Trophoblast cell (in vitro differentiated cells and primary cell): ENCODE results near the gene ZMAT3.
"Not testable (repeated sequence)": the region's sequence is repeated elsewhere in the genome, so short reads cannot be mapped to it uniquely, and the experiment has no call there.

ENCODE experiments used
- DNase-seq, 2 donors: peaks; one replicate each; pipeline ENCODE4 v3.0.0-alpha.2; 2016
- H2AFZ ChIP-seq: 2 replicates; pipeline ENCODE4 v1.6.1; 2013; ENCODE audit warnings: low read length, moderate library complexity, mild to moderate bottlenecking; ENCODE audit not compliant: insufficient read depth, poor library complexity
- H2AK5ac ChIP-seq: 2 replicates; pipeline ENCODE4 v1.6.1; 2013; ENCODE audit warnings: mild to moderate bottlenecking, low read length
- H2BK120ac ChIP-seq: 2 replicates; pipeline ENCODE4 v1.6.1; 2013; ENCODE audit warnings: low read length, mild to moderate bottlenecking, moderate library complexity; ENCODE audit not compliant: insufficient read depth, poor library complexity
- H2BK12ac ChIP-seq: 2 replicates; pipeline ENCODE4 v1.6.1; 2013; ENCODE audit warnings: mild to moderate bottlenecking, low read length, moderate library complexity
- H2BK5ac ChIP-seq: 2 replicates; pipeline ENCODE4 v1.6.1; 2013; ENCODE audit warnings: low read length, low read depth, moderate library complexity, mild to moderate bottlenecking; ENCODE audit not compliant: poor library complexity
- H3K14ac ChIP-seq: 2 replicates; pipeline ENCODE4 v1.6.1; 2013; ENCODE audit warnings: mild to moderate bottlenecking, low read length
- H3K18ac ChIP-seq: 2 replicates; pipeline ENCODE4 v1.6.1; 2013; ENCODE audit warnings: mild to moderate bottlenecking, low read length
- H3K23ac ChIP-seq: 2 replicates; pipeline ENCODE4 v1.6.1; 2013; ENCODE audit warnings: low read length
- H3K27ac ChIP-seq: 2 replicates; pipeline ENCODE4 v1.5.1; 2013; ENCODE audit warnings: low read depth, mild to moderate bottlenecking, inconsistent platforms, low read length, moderate library complexity
- H3K27me3 ChIP-seq: 2 replicates; pipeline ENCODE4 v1.6.1; 2013; ENCODE audit warnings: inconsistent platforms, mild to moderate bottlenecking, low read length, moderate library complexity; ENCODE audit not compliant: insufficient read depth
- H3K36me3 ChIP-seq, 2 experiments: 1 replicate in 1 of 2; 2 replicates in 1 of 2; pipeline ENCODE4 v1.6.1; 2013; ENCODE audit warnings: low read length in 2 of 2, mild to moderate bottlenecking in 2 of 2, moderate library complexity in 1 of 2; ENCODE audit not compliant: insufficient read depth in 2 of 2, control insufficient read depth in 1 of 2
- H3K4ac ChIP-seq: 2 replicates; pipeline ENCODE4 v1.6.1; 2013; ENCODE audit warnings: low read depth, mild to moderate bottlenecking, low read length, moderate library complexity
- H3K4me1 ChIP-seq, 2 experiments: 1 replicate in 1 of 2; 2 replicates in 1 of 2; pipeline ENCODE4 v1.6.1; 2013; ENCODE audit warnings: low read length in 2 of 2, mild to moderate bottlenecking in 2 of 2, moderate library complexity in 1 of 2; ENCODE audit not compliant: insufficient read depth in 2 of 2, control insufficient read depth in 1 of 2
- H3K4me2 ChIP-seq: 2 replicates; pipeline ENCODE4 v1.6.1; 2013; ENCODE audit warnings: inconsistent platforms, mild to moderate bottlenecking, low read length, moderate library complexity
- H3K4me3 ChIP-seq: 2 replicates; pipeline ENCODE4 v1.5.1; 2013; ENCODE audit warnings: mild to moderate bottlenecking, low read depth, low read length, inconsistent platforms
- H3K79me1 ChIP-seq: one replicate; pipeline ENCODE4 v1.6.1; 2013; ENCODE audit warnings: low read length
- H3K79me2 ChIP-seq: 2 replicates; pipeline ENCODE4 v1.6.1; 2013; ENCODE audit warnings: low read length, mild to moderate bottlenecking; ENCODE audit not compliant: control insufficient read depth, insufficient read depth, poor library complexity
- H3K9ac ChIP-seq: 2 replicates; pipeline ENCODE4 v1.6.1; 2013; ENCODE audit warnings: mild to moderate bottlenecking, low read length
- H3K9me3 ChIP-seq: 2 replicates; pipeline ENCODE4 v1.6.1; 2013; ENCODE audit warnings: low read depth, mild to moderate bottlenecking, control low read depth, inconsistent platforms, low read length; ENCODE audit not compliant: insufficient read depth
- H4K12ac ChIP-seq: 2 replicates; pipeline ENCODE4 v1.6.1; 2013; ENCODE audit warnings: low read depth, mild to moderate bottlenecking, low read length, moderate library complexity
- H4K8ac ChIP-seq: 2 replicates; pipeline ENCODE4 v1.6.1; 2013; ENCODE audit warnings: low read depth, mild to moderate bottlenecking, low read length, moderate library complexity
- H4K91ac ChIP-seq: one replicate; pipeline ENCODE4 v1.6.1; 2013; ENCODE audit warnings: low read depth, mild to moderate bottlenecking, low read length, moderate library complexity
- WGBS: extraction: QIAGEN DNeasy Blood & Tissue Kit; methylation state at CpG from one replicate; pipeline ENCODE4 v1.1.7; 2013; ENCODE audit warnings: missing lambda C conversion rate; ENCODE audit not compliant: insufficient read length, insufficient coverage; ENCODE audit errors: extremely low coverage; 5-methylcytosine and 5-hydroxymethylcytosine counted together

ZMAT3 gene

GRCh38 chr3:179033304-179033657 is 38.3 kb downstream of the ZMAT3 start:
- H3K9ac ChIP-seq, H3K4ac ChIP-seq, H3K27me3 ChIP-seq, H2BK120ac ChIP-seq, H3K23ac ChIP-seq, DNase-seq, H3K18ac ChIP-seq, H3K36me3 ChIP-seq, H3K79me2 ChIP-seq, H4K8ac ChIP-seq, H2AK5ac ChIP-seq, H2BK12ac ChIP-seq, H3K4me2 ChIP-seq, H4K91ac ChIP-seq, H2BK5ac ChIP-seq, H2AFZ ChIP-seq, H3K27ac ChIP-seq, H3K14ac ChIP-seq, H3K9me3 ChIP-seq, H3K4me3 ChIP-seq, H4K12ac ChIP-seq: not testable (repeated sequence)
- WGBS, result no CpG with 5 or more reads among the region's 5 CpGs
- peaks cover 16 to 18% of the 10 kb centered on the region in 2 experiments for H3K4me1 ChIP-seq
- peaks cover 10% of the 10 kb centered on the region for H3K79me1 ChIP-seq

- not testable (repeated sequence) for H2BK5ac ChIP-seq, H3K4me2 ChIP-seq, H3K4ac ChIP-seq, H3K79me2 ChIP-seq, H4K91ac ChIP-seq, H3K9ac ChIP-seq, H2BK12ac ChIP-seq, H4K8ac ChIP-seq, H3K18ac ChIP-seq, H3K9me3 ChIP-seq, H3K27me3 ChIP-seq, H2AK5ac ChIP-seq, DNase-seq, H3K27ac ChIP-seq, H2AFZ ChIP-seq, H3K14ac ChIP-seq, H3K36me3 ChIP-seq, H4K12ac ChIP-seq, H3K23ac ChIP-seq, H3K4me3 ChIP-seq, H2BK120ac ChIP-seq
- H3K79me1 ChIP-seq, result peaks cover 10% of the 10 kb centered on the region
- H3K4me1 ChIP-seq, result peaks cover 11 to 14% of the 10 kb centered on the region in 2 experiments
- whole genome bisulfite sequencing, result no CpG with 5 or more reads among the region's 42 CpGs
Observed at GRCh38 chr3:179032454-179033303, 38.9 kb downstream of the ZMAT3 start.

GRCh38 chr3:179029096-179029495 is 42.5 kb downstream of the ZMAT3 start:
- no peaks in the 10 kb centered on the region for H3K79me2 ChIP-seq
- peaks cover 2% of the 10 kb centered on the region for H3K9me3 ChIP-seq
- H2BK5ac ChIP-seq, result no peak overlapping the region
- DNase-seq, result peak; percentile 32 to 65
- H3K18ac ChIP-seq, result no peak overlapping the region
- no peak overlapping the region for H2BK120ac ChIP-seq
- H3K27ac ChIP-seq, result no peak overlapping the region
- no peak overlapping the region for H2AFZ ChIP-seq
- H3K4me2 ChIP-seq, result no peak overlapping the region
- H3K36me3 ChIP-seq, result peaks cover 2 to 4% of the 10 kb centered on the region in 2 experiments
- no CpG with 5 or more reads among the region's 3 CpGs for WGBS
- H4K8ac ChIP-seq, result no peak overlapping the region
- H3K79me1 ChIP-seq, result no peaks in the 10 kb centered on the region
- no peak overlapping the region for H4K91ac ChIP-seq
- H4K12ac ChIP-seq, result no peak overlapping the region
- H3K4ac ChIP-seq, result no peak overlapping the region
- H3K23ac ChIP-seq, result no peak overlapping the region
- no peak overlapping the region for H3K14ac ChIP-seq
- no peak overlapping the region for H3K4me3 ChIP-seq
- no peak overlapping the region for H2BK12ac ChIP-seq
- H2AK5ac ChIP-seq, result no peak overlapping the region
- no peaks in the 10 kb centered on the region for H3K27me3 ChIP-seq
- H3K9ac ChIP-seq, result no peak overlapping the region
- H3K4me1 ChIP-seq, result no peaks in the 10 kb centered on the region

- no CpG with 5 or more reads among the region's 1 CpG for WGBS
- no peak overlapping the region for H4K8ac ChIP-seq
Observed at GRCh38 chr3:179028408-179028807, 43.2 kb downstream of the ZMAT3 start.

More at GRCh38 chr3:179028408-179028807, 43.2 kb downstream of the ZMAT3 start:
- Histone ChIP-seq H3K9me3 (peaks cover 2% of the 10 kb centered on the region), H3K4me1 (no peaks in the 10 kb centered on the region), H3K4me3 (no peak overlapping the region), H3K14ac (no peak overlapping the region), H3K4ac (no peak overlapping the region), H4K91ac (no peak overlapping the region), H2BK5ac (no peak overlapping the region), H3K23ac (no peak overlapping the region), H3K27me3 (no peaks in the 10 kb centered on the region), H3K79me1 (no peaks in the 10 kb centered on the region), H3K18ac (no peak overlapping the region), H4K12ac (no peak overlapping the region), H3K79me2 (no peaks in the 10 kb centered on the region), H3K36me3 (peaks cover 2 to 4% of the 10 kb centered on the region in 2 experiments), H2AFZ (no peak overlapping the region), H3K27ac (no peak overlapping the region), H3K9ac (no peak overlapping the region), H2BK120ac (no peak overlapping the region), H2AK5ac (no peak overlapping the region), H3K4me2 (no peak overlapping the region), H2BK12ac (no peak overlapping the region)
- no peak for DNase-seq
